Measurements from ENCODE around the gene RPS10. TPM values are rescaled to one million over a fixed set of nuclear protein-coding genes. Genes with fewer than 3 reads are reported as not detected.

RPS10 gene
- total RNA-seq = 3,975 and 4,200 TPM in 2 replicates

DNA sequence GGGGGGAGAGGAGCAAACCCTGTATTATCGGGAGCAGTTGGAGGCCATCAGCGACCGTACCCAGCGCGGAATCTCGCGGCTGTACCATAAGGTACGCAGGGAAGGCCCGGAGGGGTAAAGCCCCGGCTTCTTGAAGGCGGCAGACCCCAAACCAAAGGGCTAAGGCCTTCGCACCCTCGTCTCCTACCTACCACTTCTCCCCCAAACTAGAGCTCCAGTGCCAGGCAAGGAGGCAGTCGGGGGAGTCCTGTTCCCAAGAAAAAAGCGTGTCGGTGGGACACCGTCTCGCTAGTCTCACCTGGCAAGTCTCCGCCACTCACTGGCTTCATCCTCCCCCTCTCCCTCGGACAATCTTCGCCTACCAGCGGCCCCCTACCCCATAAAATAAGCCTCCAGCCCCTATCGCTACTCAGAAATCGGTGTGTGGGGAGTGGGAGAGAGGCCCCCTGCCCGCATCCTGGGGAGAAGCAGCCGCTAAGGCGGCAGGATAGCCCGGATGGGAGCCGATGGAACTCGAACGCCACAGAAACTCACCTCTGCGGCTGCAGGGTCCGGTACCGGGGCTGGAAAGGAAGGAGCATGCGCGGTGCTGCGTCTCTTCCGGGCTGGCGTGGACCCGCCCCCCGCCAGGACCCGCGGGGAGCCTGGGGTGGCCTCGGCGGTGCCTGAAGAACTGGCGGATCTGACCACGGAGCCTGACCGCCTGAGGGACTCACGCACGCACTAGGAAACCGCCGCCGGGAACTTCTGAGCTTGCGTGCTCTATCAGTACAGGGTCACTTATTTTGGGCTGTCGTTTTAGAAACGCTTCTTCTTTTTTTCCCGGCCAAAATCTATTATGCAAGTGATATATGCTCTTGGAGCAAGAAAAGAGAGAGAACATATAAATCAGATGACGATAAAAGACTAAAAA is at the start of gene RPS10:
RPS10 (minus strand) TSS at position 572 of the 913 bp plus-strand sequence. CDS start 848 bp downstream, outside the sequence.
- Histone ChIP-seq H3K36me3 (ENCODE audit: control insufficient read depth, insufficient read depth, low read length) (peaks cover 1% of the 10 kb centered on the region), H3K27me3 (ENCODE audit: control insufficient read depth, insufficient read depth, low read length) (no peaks in the 10 kb centered on the region), H3K4me3 (ENCODE audit: low read depth, low read length) (peak within 1 kb of the TSS; percentile 66)
- TF ChIP-seq, protein P1, sequence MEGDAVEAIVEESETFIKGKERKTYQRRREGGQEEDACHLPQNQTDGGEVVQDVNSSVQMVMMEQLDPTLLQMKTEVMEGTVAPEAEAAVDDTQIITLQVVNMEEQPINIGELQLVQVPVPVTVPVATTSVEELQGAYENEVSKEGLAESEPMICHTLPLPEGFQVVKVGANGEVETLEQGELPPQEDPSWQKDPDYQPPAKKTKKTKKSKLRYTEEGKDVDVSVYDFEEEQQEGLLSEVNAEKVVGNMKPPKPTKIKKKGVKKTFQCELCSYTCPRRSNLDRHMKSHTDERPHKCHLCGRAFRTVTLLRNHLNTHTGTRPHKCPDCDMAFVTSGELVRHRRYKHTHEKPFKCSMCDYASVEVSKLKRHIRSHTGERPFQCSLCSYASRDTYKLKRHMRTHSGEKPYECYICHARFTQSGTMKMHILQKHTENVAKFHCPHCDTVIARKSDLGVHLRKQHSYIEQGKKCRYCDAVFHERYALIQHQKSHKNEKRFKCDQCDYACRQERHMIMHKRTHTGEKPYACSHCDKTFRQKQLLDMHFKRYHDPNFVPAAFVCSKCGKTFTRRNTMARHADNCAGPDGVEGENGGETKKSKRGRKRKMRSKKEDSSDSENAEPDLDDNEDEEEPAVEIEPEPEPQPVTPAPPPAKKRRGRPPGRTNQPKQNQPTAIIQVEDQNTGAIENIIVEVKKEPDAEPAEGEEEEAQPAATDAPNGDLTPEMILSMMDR (IDR thresholded peaks at IDR 0.05; ENCODE audit: insufficient read depth, low read length, poor library complexity, severe bottlenecking) = no peak
- DNase-seq (ENCODE audit: low read depth) = peak; percentile 50

DNA sequence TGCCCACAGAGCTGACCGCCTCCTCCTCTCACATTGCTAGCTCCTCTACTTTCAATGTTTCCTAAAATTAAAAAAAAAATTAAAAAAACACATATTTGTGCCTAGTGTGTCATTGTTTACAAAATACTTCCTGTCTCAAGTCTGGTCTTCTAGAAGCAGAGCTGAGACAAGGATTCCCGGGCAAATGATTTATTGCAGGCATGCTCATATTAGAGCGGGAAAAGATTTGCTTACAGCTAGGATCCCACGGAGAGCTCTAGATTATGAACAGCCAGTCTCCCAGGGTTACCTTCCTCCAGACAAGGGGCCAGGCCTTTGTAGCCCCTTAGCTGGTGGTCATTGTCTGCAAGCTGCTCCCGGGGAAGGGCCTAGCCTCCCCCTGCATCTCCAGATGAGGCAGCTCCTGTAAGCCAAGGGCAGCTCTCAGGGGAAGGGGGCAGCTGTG is 49.4 kb upstream of the RPS10 start:
- DNase-seq (ENCODE audit: low read depth) = no peak
- H3K4me3 ChIP-seq (ENCODE audit: low read depth, low read length) = no peak overlapping the region
- TF ChIP-seq, protein P1 (IDR thresholded peaks at IDR 0.05; ENCODE audit: insufficient read depth, low read length, poor library complexity, severe bottlenecking) = no peak
- H3K36me3 ChIP-seq (ENCODE audit: control insufficient read depth, insufficient read depth, low read length) = no peaks in the 10 kb centered on the region
- H3K27me3 ChIP-seq (ENCODE audit: control insufficient read depth, insufficient read depth, low read length) = no peaks in the 10 kb centered on the region

DNA sequence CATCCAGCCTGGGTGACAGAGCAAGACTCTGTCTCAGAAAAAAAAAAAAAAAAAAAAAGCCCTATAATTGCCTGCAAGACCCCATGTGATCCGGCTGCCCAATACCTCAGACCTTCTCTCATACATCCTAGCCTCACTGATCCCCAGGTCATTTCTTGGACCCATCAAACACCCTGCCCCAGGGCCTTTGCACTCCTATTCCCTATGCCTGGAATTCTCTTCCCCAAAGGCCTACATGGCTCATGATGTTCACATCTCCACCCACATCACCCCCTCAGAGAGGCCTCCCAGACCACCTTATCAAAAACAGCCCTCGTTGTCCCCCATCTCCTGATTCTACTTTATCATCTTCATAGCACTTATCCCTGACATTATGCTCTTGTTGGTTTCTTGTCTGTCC is 48.9 kb upstream of the RPS10 start:
- DNase-seq (ENCODE audit: low read depth) = no peak
- Histone ChIP-seq H3K27me3 (ENCODE audit: control insufficient read depth, insufficient read depth, low read length) (no peaks in the 10 kb centered on the region), H3K36me3 (ENCODE audit: control insufficient read depth, insufficient read depth, low read length) (no peaks in the 10 kb centered on the region), H3K4me3 (ENCODE audit: low read depth, low read length) (no peak overlapping the region)
- TF ChIP-seq, protein P1 (IDR thresholded peaks at IDR 0.05; ENCODE audit: insufficient read depth, low read length, poor library complexity, severe bottlenecking) = no peak

DNA sequence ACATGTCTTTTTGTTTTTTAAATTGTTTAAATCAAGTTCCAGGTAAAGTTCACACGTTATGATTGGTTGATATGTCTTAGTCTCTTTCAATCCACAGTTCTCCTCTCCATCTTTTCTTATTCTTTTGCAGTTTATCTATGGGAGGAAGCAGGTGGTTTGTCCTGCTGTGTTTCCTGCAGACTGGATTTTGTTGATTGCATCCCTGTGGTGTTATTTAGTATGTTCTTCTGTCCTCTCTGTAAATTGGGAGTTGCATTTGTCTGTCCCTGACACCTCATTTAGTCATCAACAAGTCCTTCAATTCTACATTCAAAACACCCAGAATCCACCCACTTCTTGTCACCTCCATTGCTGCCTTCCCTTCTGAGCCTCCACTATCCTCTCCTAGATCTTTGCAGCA is 48.1 kb upstream of the RPS10 start:
- no peak overlapping the region for H3K4me3 ChIP-seq (ENCODE audit: low read depth, low read length)
- no peaks in the 10 kb centered on the region for H3K36me3 ChIP-seq (ENCODE audit: control insufficient read depth, insufficient read depth, low read length)
- TF ChIP-seq, protein P1 (IDR thresholded peaks at IDR 0.05; ENCODE audit: insufficient read depth, low read length, poor library complexity, severe bottlenecking) = no peak
- no peak for DNase-seq (ENCODE audit: low read depth)
- H3K27me3 ChIP-seq (ENCODE audit: control insufficient read depth, insufficient read depth, low read length) = no peaks in the 10 kb centered on the region

DNA sequence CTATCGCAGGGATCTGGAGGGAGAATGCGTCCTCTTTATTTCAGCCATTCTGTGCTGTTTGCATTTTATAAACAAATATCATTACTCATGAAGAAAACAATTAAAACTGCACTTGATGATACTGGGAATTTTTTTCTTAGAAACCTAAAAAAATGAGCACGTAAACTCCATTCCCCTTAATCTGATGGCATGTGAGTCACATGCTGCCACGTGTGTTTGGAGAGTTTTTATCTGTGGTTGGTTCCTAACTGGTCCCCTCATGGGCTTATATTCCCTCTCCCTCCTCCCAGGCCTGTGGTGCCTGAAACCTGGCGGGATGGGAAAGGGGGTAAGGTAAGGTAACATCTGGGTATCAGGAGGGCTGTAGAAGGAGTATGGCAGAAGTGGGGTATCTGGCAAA is 46.6 kb upstream of the RPS10 start:
- H3K36me3 ChIP-seq (ENCODE audit: control insufficient read depth, insufficient read depth, low read length) = no peaks in the 10 kb centered on the region
- no peak for DNase-seq (ENCODE audit: low read depth)
- TF ChIP-seq, protein P1 (IDR thresholded peaks at IDR 0.05; ENCODE audit: insufficient read depth, low read length, poor library complexity, severe bottlenecking) = no peak
- H3K27me3 ChIP-seq (ENCODE audit: control insufficient read depth, insufficient read depth, low read length) = no peaks in the 10 kb centered on the region
- H3K4me3 ChIP-seq (ENCODE audit: low read depth, low read length) = no peak overlapping the region

Measured in kidney epithelial cell (primary cell).